GM19035 (cell line): ENCODE results near the gene IL25.

ENCODE experiments used
- ATAC-seq: cut with Tn5 transposase; IDR thresholded peaks from one replicate; pipeline ENCODE4 v1.9.1; 2021; ENCODE audit not compliant: unreplicated experiment

The IL25 gene

DNA sequence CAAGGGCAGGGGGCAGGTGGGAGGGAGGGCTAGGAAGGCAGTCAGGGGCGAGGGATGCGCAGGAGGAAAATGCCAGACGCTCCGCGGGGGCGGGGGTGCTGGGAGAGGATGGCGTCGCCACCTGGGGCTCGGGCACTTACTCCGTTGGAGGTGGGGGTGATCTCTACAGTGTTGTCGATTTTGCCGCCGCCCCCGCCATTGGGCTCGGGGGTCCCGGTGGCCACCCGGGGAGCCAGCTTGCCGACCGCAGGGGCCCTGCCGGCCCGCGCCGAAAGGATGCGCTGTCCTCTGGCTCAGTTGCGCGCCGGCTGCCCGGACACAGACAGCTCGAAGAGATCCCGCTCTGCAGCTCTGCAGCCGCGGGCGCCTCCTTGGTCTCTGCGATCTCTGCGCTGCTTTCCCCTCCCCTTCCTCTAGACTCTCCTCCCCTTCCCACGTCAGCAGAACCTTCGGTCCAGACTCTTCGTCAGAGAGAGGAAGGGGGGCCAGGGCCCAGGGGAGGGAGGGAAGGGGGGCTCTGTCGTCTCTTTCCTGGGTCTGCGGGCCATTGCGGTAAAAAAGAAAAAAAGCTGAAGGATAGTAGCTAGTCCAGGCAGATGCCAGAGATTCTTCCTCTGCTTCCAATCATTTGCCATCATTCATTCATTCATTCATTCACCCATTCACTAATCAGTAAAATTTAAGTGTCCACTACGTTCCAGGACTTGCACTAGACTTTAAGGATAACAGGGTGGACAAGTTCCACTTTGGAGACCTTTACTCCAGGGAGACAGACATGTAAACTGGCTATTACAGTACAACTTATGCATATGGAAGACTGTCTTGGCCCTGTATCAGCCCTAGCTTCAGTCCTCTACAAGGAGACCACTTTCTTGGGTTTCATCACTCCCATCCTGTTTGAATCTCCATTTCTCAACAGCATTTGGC, 19.8 kb upstream of the IL25 start, which contains the start of gene SLC22A17:
Gene SLC22A17, minus strand, starts transcription at position 382 of the 927 bp plus-strand sequence.
- ATAC-seq: no peak

DNA sequence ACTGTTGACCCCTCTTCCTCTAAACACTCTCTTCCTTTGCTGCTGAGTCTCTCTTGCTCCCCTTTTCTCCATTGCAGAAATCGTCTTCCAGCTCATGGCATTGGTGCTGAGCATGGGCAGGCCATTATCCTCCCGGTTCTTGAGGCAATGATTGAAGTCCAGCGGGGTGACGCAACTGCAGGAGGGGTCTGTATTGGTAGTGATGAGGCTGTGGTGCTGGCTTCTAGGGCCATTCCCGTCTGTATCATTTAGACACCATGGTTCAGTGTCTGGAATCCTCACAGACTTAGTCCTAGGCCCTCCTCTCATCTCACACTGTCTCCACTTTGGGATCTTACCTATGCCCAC, 19.2 kb upstream of the IL25 start:
- ATAC-seq: no peak

DNA sequence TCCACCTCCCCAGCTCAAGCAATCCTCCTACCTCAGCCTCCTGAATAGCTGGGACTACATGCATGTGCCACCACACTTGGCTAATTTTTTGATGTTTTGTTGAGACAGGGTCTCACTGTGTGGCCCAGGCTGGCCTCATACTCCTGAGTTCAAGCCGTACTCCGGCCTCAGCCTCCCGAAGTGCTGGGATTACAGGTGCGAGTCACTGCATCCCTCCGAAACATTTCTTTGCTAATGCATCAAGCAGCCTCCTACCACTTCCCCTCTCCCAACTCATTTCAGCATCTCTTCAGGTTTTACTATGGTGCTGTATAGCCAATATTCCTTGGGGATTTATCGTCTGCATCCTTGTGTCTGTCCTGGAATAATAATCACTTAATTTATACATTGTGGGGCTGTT, 17.6 kb upstream of the IL25 start:
- ATAC-seq: no peak

DNA sequence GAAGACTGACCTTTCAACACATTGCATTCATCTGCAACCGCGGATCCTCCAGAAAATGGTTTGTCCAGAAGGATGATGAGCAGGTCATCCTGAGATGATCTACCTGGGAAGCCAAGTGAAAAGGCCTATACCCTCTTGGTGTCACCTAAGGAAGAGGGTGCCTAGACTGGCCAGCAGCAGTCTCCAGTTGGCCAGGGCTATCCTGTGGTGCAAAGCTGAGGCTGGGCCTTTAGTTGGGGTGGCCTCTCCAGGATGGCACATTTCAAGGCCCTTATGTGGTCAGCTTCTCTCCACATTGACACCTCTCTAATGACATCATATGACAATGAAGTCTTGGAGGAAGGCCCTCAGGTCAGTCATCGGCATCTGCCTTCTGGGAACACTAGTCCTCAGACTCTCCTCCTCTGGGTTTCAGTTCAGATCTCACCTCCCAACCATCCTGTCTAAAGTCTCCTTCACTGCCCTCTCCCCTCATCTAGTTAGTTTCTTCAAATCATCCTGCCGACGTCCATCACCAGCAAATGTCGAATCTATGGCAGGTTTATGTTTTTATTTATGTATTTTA, 16.7 kb upstream of the IL25 start:
- ATAC-seq: no peak

DNA sequence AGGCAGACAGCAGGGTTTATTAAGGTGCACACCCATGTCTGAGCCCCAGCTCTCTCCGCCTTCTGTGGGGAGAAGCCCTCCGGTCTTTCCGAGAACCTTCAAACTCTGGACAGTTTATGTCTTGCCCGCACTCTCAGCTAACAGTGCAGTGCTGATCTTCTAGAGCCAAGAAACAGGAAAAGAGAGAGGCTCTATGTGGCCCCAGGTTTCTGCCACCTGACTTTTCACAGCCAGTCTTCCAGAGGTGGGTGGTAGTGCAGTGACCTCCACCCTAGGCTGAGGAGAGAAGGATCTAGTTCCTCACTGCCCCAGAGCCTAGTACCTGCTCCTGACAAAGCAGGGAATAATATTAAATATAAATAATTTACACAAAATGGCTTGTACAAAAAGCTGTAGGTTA, 15.9 kb upstream of the IL25 start:
- no peak for ATAC-seq

DNA sequence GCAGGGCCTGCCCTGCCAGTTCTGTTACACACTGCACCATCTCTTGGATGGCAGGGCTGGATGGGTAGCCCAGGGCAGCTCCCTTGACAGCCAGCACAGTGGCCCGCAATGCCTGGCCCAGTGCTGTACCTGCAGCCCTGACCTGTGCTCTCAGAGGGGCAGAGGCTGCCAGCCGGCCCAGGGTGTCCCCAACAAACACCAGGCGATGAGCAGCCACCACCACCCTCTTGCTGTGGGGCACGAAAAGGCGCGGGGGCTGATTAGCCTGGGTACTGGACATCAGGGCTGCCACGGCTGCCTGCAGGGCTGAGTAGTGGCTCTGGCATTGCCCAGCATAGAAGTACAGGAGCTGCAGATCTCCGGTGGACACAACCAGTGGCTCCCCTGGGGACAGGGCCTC, 15.3 kb upstream of the IL25 start:
- no peak for ATAC-seq

DNA sequence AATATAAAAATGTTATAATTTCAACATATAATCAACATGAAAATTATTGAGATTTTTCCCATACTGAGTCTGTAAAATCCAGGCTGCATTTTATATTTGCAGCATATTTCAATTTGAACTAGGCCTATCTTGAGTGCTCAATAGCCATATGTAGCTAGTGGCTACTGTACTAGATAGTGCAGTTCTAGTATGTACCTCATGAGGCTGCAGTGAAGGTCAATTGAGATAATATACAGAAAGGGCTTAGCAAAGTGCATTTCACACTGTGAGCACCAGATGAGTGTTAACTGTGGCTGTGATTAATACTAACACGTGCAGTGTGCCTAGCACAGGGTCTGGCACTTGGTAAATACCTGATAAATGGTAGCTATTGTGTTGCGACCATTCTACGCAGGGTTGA, 14.6 kb upstream of the IL25 start:
- no peak for ATAC-seq

DNA sequence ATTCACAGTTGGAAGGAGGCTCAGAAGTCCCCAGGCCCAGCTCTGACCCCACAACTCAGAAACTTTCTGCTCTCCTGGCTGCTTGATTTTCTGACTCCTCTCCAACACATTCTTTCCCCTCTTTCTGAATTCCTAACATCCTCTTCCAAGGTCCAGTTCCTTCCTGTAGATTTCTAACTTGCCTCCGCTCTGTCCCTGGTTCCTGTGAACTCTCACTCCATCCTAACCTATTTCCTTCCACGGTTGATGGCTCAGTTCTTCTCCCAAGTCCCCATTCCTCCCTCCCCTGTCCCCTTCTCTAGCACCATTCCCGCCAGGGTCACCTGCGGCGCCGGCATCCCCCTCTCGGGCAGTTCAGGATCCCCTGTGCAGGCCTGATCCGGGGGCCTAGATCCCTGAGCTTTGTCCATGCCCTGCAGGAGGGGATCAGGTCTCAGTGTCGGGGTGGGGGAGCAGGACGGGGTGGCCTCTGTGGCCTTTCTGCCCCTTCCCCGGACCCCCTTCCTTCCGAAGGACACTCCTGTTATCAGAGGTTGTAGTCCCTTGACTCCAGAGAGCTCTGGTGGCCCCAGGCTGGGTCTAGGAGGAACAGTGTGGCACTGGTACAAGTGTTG, 13.9 kb upstream of the IL25 start:
- no peak for ATAC-seq

DNA sequence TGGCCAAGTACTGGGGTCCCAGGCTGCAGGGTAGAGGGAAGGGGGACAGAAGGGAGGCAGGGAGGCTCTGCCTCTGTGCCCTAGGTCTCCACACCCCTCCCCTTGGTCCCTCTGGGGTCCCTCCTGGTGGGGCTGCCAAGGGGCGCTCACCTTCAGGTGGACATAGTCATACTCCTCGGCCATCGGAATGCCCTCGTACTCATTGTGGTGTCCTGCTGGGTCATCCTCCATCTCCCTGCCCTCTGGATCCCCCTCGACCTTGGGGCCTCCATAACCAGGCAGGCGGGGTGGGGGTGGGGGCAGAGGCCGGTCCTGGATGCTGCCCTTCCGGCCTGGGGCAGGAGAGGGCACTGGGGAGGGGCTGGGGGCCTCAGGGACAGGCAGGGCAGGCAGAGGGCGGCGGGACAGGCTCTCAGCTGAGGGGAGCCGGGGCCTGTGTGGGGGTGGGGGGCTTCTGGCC, 13.4 kb upstream of the IL25 start:
- ATAC-seq: no peak

DNA sequence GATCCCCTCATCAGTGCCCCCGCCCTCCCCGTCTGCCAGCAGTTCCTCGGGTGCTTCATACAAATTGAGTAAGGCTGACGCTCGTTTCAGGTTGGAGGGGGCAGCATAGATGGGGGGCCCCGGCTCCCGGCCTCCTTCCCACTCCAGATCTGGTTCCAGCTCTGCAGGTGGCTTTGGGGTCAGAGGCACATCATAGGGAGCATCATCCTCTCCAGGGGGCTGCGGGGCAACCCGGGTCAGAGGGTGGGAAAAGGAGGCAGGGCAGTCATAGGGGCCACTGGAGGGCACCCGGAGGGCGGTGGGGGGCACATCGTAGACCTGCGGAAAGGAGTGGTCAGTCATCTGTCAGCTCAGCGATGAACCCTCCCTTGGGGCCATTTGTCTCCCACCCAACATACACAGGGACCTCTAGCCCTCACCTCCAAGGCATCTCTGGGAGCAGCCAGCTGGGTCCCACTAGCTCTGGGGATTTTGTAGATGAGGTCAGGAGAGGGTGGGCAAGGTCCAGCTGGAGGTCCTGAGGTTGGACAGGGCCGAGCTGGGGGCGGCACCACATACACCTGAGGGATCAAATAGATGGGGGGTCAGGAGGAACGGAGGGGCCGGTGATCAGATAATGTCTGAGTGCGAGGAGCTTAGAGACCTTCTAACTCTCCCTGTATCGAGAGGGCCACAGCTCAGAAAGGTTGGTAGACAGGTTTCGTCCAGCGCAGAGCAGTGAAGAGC, 12.7 kb upstream of the IL25 start:
- no peak for ATAC-seq

DNA sequence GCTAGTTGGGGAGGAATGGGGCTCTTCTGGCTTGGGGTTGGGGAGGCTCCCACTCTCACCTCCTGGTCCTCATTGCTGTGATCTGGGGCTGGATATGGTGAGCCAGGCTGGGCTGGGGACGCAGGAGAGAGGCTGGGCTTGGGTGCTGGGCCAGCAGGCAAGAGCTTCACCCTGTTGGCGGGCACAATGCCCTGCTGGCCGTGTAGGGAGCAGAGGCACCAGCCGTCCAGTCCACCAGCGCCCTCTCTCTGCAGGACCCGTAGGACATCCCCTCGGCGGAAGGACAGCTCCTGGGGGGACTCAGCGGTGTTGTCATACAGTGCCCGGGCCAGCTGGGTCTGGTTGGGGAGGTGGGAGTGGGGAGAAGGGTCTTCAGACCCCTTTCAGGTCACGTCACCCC, 12.1 kb upstream of the IL25 start:
- no peak for ATAC-seq

DNA sequence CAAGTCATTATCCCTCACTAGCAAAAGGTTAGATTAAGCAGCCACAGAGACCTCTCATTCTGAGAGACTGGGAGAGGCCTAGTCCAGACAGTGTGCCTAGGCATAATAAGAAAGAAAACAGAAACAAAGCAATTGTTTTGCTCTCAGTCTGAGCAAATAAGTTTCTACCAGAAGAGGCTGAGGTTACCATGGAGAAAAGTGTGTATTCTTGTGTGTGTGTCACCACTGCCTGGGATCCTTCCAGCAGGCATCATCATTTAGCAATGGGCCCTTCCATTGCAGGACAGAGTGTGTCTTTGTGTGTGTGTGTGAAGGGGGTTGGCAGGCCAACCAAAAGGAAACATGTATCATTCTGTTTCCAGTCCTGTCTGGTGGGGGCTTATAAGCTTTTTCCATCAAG, 11.3 kb upstream of the IL25 start:
- ATAC-seq: no peak

DNA sequence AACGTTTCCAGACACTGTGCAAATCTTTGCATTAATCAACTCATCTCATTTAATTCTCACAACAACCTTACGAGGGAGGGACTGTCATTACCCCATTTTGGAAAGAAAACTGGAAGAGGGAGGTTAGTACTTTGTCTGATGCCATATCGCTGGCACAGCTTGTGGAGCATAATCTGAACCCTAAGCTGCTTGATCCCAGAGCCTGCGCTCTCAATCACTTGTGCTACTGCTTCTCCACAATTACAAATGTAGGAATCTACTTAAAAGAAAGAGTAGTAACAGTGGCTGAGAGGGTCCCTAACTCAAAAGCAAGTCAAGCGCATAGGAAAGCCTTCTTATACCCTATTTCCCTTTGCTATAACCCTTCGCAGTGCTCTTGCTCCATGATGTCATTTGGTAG, 10.8 kb upstream of the IL25 start:
- no peak for ATAC-seq

DNA sequence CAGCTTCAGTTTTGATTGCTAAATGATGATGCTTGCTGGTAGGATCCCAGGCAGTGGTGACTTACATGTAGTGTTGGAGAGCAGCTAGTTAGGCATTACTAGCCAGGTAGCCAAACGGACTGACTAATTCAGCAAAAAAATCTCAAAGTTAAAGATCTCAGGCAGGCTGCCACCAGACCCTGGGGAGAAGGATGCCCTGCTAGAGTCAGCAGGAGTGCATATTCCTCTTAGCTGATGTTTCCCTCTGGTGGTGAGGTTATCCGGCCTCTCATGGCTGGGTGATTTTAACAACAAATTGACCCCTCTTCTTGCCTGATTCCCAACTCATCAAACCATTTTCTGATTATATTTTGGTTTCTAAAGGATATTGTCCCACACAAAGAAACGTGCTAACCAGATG, 10.4 kb upstream of the IL25 start:
- no peak for ATAC-seq

DNA sequence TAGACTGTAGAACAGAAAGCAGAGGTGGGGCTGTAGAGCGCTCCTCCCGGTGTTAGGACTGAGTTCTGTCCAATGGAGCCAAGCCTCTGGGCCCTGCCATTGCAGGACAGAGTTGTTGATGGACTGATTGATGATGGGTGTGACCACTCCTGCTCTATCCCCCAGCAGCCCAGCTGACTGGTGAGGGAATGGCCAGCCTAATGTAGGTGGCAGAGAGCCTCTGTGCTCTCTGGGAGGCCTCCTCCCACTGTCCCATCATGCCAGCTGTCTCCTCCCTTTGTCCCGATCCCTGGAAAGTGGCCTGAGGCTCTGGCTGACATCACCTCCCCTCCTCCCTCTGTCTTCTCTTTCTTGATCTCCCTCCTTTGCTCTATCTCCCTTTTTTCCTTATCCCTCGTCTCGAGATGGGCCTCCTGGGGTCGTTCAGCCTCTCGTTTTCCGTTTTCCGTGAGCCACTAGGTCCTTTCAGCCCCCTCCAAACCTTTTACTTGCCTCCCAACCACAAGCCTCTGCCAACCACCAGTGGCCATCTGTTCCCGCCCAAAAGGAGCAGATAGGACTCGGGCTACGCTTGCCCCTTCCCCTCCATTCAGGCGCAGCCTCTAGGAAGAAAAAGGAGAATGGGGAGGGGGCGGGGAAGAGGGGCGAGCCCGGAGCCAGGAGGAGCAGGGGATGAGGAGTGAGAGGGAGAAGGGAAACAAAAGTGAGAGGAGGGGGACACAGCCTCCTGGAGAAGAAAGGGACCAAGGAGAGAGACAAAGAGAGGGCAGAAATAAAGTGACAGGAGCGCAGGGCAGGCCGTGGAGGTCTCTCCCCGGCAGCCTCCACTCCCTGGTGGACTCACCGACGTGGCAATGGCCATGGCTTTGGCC, 8.2 kb upstream of the IL25 start:
- ATAC-seq: no peak

DNA sequence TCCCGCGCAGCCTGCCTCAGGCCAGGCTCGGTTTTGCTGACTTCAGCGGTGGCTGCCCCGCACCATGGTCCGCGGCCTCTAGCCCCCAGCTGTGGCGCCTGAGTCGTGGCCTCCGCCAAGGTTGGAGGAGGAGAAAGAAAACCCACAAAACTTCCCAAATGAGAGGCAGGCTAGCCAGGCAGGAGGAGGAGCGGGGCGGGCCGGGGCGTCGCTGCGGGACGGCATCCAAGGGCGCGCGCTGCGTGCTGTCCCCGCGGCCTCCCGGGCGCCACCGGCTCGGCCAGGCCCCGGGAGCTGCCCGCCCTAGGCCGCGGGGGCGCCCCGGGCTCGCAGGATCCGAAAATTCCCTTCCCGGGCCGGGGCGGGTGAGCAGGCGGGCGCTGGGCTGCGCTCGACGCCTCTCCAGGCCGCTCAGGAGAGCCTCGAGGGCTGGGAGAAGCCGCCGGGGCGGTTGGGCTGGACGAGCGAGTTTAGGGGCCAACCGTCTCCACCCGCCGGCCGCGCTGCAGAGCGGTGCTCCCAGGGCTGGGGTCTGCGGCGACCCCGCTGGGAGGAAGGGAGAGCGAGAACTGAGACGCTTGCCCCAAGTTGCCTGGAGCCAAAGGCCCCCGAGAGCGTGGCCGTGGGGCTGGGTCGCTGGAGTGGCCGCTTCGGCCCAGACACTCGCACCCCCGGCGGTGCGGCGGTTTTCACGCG, 7.4 kb upstream of the IL25 start, which contains the start of gene EFS:
Gene EFS, minus strand, starts transcription at position 137 of the 696 bp plus-strand sequence. CDS start 147 bp downstream, outside the sequence.
- no peak for ATAC-seq

DNA sequence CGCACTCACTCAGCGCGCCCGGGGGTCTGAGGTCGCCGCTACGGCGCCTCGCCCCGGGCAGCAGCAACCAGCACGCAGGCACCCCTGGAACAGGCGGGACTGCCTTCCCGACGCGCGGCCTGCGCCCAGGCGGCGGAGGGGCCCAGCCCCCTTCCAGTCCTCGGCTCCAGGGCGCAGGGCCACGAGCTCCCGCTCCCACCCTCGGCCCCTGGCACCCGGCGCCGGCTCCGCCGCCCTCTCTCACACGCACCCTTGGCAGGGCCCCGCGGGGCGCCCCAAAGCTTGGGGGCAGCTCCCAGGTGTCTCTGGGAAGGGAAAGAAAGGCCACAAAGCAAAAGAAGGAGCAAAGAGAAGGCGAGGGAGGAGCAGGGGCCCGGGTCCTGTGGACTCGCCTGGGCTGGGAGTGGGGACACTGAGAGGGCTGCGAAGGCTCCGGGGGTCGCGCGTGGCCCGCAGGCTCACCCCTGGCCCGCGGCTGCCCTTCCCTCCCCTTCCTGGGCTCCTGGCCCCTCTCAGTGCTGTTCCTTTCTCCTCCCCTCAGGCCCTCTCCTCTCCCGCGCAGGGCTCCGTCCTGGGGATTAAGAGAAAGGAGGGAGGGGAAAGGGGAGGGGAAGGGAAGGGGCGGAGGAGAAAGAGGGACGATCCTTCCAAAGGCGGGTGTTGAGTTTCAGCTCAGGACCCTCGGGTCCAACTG, 6.7 kb upstream of the IL25 start:
- no peak for ATAC-seq

DNA sequence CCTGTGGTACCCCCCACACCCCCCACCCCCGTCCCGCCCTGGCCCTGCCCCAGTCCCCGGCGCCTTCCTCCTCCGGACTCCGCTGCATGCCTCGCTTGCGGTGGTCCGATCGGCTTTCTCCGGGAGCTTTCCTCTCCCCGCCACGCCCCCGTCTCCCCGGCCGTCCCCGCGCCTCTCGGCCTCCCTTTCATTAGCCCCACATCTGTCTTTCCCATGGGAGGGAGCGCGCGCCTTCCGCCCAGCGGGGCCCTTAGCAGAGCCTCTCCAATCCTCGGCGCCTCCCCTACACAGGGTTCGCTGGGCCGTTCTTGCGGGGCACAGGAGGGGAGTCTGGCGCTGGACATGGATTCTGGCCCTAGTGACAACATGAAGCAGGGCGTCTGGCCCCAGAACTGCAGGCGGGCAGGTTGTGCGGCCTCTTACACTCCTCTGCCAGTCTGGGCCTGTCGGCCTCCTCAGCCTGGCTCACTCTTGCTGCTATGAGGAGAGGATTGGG, 6.1 kb upstream of the IL25 start:
- no peak for ATAC-seq

DNA sequence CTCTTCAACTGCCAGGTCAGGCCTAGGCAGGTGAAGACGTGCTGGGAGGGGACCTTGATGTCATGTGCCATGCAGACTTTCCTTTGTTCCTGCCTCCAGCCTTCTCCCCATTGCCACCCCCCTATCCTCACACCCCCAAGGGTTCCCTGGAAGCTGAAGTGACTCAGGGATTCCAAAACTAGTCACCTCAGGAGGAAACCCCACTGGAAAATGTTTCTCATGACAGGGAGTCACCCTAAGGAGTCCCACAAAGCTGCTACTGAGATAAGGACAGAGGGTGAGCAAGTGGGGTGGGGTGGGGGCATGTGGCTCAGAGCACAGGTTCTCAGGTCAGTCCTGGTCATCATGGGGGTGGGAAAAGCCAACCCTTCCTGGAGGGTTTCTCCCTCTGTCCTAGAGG, 2.4 kb upstream of the IL25 start:
- ATAC-seq: no peak
